Epithelial cell of proximal tubule (primary cell): ENCODE data around the gene STAM2. TPM values are rescaled to one million over a fixed set of nuclear protein-coding genes. Genes with fewer than 3 reads are reported as not detected.

Source experiments
- DNase-seq: peaks from one replicate; pipeline ENCODE4 v3.0.0-alpha.2; 2011; ENCODE audit warnings: low read depth
- H3K4me3 ChIP-seq: 2 replicates; pipeline ENCODE4 v1.5.1; 2011; ENCODE audit warnings: low read depth, mild to moderate bottlenecking, low read length
- CTCF ChIP-seq: conservative IDR thresholded peaks from 2 replicates; pipeline ENCODE4 v1.5.1; 2012; ENCODE audit warnings: low read depth, mild to moderate bottlenecking, low read length
- total RNA-seq: library from RNA; depleted of rRNA; stranded (reverse); fragments of >200 nt; gene quantifications from 2 replicates; pipeline ENCODE4 v1.2.3, GENCODE V29; 2015

STAM2 gene
- total RNA-seq, 1 donor from 2014 or later = 18.7 TPM

- no peak overlapping the region for H3K4me3 ChIP-seq
- no peak for TF ChIP-seq CTCF
- no peak for DNase-seq
These were observed 18.3 kb downstream of the STAM2 start for GRCh38 chr2:152157253-152157652.

GRCh38 chr2:152155209-152155608 lies 20.4 kb downstream of the STAM2 start:
- TF ChIP-seq CTCF = no peak
- no peak for DNase-seq
- H3K4me3 ChIP-seq = no peak overlapping the region

- no peak for DNase-seq
- TF ChIP-seq CTCF = no peak
- H3K4me3 ChIP-seq = no peak overlapping the region
These were observed 21.1 kb downstream of the STAM2 start for GRCh38 chr2:152154462-152154861.

- peak; percentile 16 for DNase-seq
- TF ChIP-seq CTCF = no peak
- H3K4me3 ChIP-seq = no peak overlapping the region
These were observed 40.9 kb downstream of the STAM2 start for GRCh38 chr2:152134488-152135280.

GRCh38 chr2:152132306-152132705 lies 43.3 kb downstream of the STAM2 start:
- no peak for TF ChIP-seq CTCF
- no peak overlapping the region for H3K4me3 ChIP-seq
- no peak for DNase-seq

- no peak overlapping the region for H3K4me3 ChIP-seq
- TF ChIP-seq CTCF = no peak
- DNase-seq = no peak
These were observed 47.9 kb downstream of the STAM2 start for GRCh38 chr2:152127628-152128027.

GRCh38 chr2:152126664-152127063 lies 48.9 kb downstream of the STAM2 start:
- H3K4me3 ChIP-seq = no peak overlapping the region
- TF ChIP-seq CTCF = no peak
- no peak for DNase-seq
